H9 (cell line): Measurements from ENCODE around the gene MMP23B. TPM values are rescaled to one million over a fixed set of nuclear protein-coding genes. Genes with fewer than 3 reads are reported as not detected.

Experiments used
- DNase-seq: peaks from one replicate; pipeline ENCODE4 v3.0.0-alpha.2; 2017
- H2AFZ ChIP-seq: one replicate; pipeline ENCODE4 v1.6.1; 2013; ENCODE audit warnings: mild to moderate bottlenecking, low read length, control low read depth, moderate library complexity
- H2AK5ac ChIP-seq: 2 replicates; pipeline ENCODE4 v1.6.1; 2013; ENCODE audit warnings: low read length, control low read depth, mixed read lengths; ENCODE audit not compliant: insufficient read length
- H2BK120ac ChIP-seq: one replicate; pipeline ENCODE4 v1.6.1; 2013; ENCODE audit warnings: low read depth, mild to moderate bottlenecking, low read length, control low read depth, inconsistent platforms; ENCODE audit not compliant: poor library complexity, severe bottlenecking
- H2BK12ac ChIP-seq: 2 replicates; pipeline ENCODE4 v1.6.1; 2013; ENCODE audit warnings: low read length, control low read depth, mixed read lengths, low read depth; ENCODE audit not compliant: insufficient read length
- H2BK15ac ChIP-seq: 2 replicates; pipeline ENCODE4 v1.6.1; 2013; ENCODE audit warnings: low read depth, low read length, control low read depth
- H2BK20ac ChIP-seq: one replicate; pipeline ENCODE4 v1.6.1; 2013; ENCODE audit warnings: low read depth, mild to moderate bottlenecking, low read length, control low read depth, inconsistent platforms; ENCODE audit not compliant: poor library complexity, severe bottlenecking
- H2BK5ac ChIP-seq: 2 replicates; pipeline ENCODE4 v1.6.1; 2013; ENCODE audit warnings: low read length, control low read depth, mixed read lengths; ENCODE audit not compliant: insufficient read length
- H3K14ac ChIP-seq: 2 replicates; pipeline ENCODE4 v1.6.1; 2013; ENCODE audit warnings: low read length, control low read depth; ENCODE audit not compliant: insufficient read depth
- H3K18ac ChIP-seq: 2 replicates; pipeline ENCODE4 v1.6.1; 2013; ENCODE audit warnings: low read depth, mild to moderate bottlenecking, mixed read lengths, low read length, control low read depth; ENCODE audit not compliant: insufficient read length
- H3K23ac ChIP-seq: 2 replicates; pipeline ENCODE4 v1.6.1; 2013; ENCODE audit warnings: low read length, control low read depth, mixed read lengths, low read depth; ENCODE audit not compliant: insufficient read length
- H3K23me2 ChIP-seq: 2 replicates; pipeline ENCODE4 v1.6.1; 2013; ENCODE audit warnings: low read depth, mild to moderate bottlenecking, mixed read lengths, low read length, control low read depth; ENCODE audit not compliant: insufficient read length, poor library complexity, severe bottlenecking
- H3K27ac ChIP-seq: 2 replicates; pipeline ENCODE4 v1.5.1; 2013; ENCODE audit warnings: low read length, control low read depth, mixed read lengths, low read depth; ENCODE audit not compliant: insufficient read length
- H3K27me3 ChIP-seq: 2 replicates; pipeline ENCODE4 v1.6.1; 2013; ENCODE audit warnings: low read length, control low read depth, inconsistent platforms; ENCODE audit not compliant: insufficient read depth
- H3K4ac ChIP-seq: 2 replicates; pipeline ENCODE4 v1.6.1; 2013; ENCODE audit warnings: low read depth, mild to moderate bottlenecking, control low read depth, inconsistent platforms, low read length, moderate library complexity
- H3K4me1 ChIP-seq: 2 replicates; pipeline ENCODE4 v1.6.1; 2013; ENCODE audit warnings: low read length, control low read depth, inconsistent platforms; ENCODE audit not compliant: insufficient read depth
- H3K4me2 ChIP-seq: 2 replicates; pipeline ENCODE4 v1.6.1; 2013; ENCODE audit warnings: low read length, control low read depth, mixed read lengths; ENCODE audit not compliant: insufficient read length, insufficient read depth
- H3K56ac ChIP-seq: 2 replicates; pipeline ENCODE4 v1.6.1; 2013; ENCODE audit warnings: low read depth, mild to moderate bottlenecking, mixed read lengths, low read length, control low read depth; ENCODE audit not compliant: insufficient read length
- H3K79me1 ChIP-seq: 2 replicates; pipeline ENCODE4 v1.6.1; 2013; ENCODE audit warnings: low read depth, mild to moderate bottlenecking, moderate library complexity, low read length, control low read depth, inconsistent platforms; ENCODE audit not compliant: insufficient read depth, poor library complexity, severe bottlenecking
- H3K79me2 ChIP-seq: 2 replicates; pipeline ENCODE4 v1.6.1; 2013; ENCODE audit warnings: low read length, control low read depth, inconsistent platforms; ENCODE audit not compliant: insufficient read depth
- H3K9ac ChIP-seq: 2 replicates; pipeline ENCODE4 v1.6.1; 2013; ENCODE audit warnings: low read length, control low read depth, mixed read lengths; ENCODE audit not compliant: insufficient read length; ENCODE audit errors: extremely low read depth
- H3K9me3 ChIP-seq: one replicate; pipeline ENCODE4 v1.6.1; 2013; ENCODE audit warnings: low read depth, low read length, inconsistent platforms; ENCODE audit not compliant: control insufficient read depth
- H3T11ph ChIP-seq: one replicate; pipeline ENCODE4 v1.6.1; 2013; ENCODE audit warnings: mild to moderate bottlenecking, low read length, control low read depth, inconsistent platforms
- H4K20me1 ChIP-seq: one replicate; pipeline ENCODE4 v1.6.1; 2013; ENCODE audit not compliant: control insufficient read depth, insufficient read length, insufficient read depth
- H4K5ac ChIP-seq: 2 replicates; pipeline ENCODE4 v1.6.1; 2013; ENCODE audit warnings: low read depth, mild to moderate bottlenecking, mixed read lengths, low read length, control low read depth; ENCODE audit not compliant: insufficient read length
- H4K8ac ChIP-seq: replicated peaks from 2 replicates; pipeline ENCODE4 v1.6.1; 2013; ENCODE audit warnings: low read length, control low read depth, mixed read lengths, low read depth; ENCODE audit not compliant: insufficient read length
- H4K91ac ChIP-seq: 2 replicates; pipeline ENCODE4 v1.6.1; 2013; ENCODE audit warnings: low read depth, mild to moderate bottlenecking, moderate library complexity, mixed read lengths, low read length, control low read depth; ENCODE audit not compliant: insufficient read length
- H3K27ac Mint-ChIP-seq, 3 experiments: 2 replicates in 2 of 3; 3 replicates in 1 of 3; pipeline ENCODE4 v1.8.0; 2020 to 2021; ENCODE audit warnings: mixed read lengths in 3 of 3, mild to moderate bottlenecking in 1 of 3, moderate library complexity in 1 of 3
- H3K27me3 Mint-ChIP-seq: 2 replicates; pipeline ENCODE4 v1.8.0; 2021; ENCODE audit warnings: low read depth, mild to moderate bottlenecking, moderate library complexity, mixed read lengths
- H3K36me3 Mint-ChIP-seq, 3 experiments: 2 replicates in 2 of 3; 3 replicates in 1 of 3; pipeline ENCODE4 v1.8.0; 2020 to 2021; ENCODE audit warnings: low read depth in 3 of 3, mixed read lengths in 3 of 3; ENCODE audit not compliant: insufficient read depth in 1 of 3
- H3K4me1 Mint-ChIP-seq, 2 experiments: 2 replicates each; pipeline ENCODE4 v1.8.0; 2020; ENCODE audit warnings: mixed read lengths in 2 of 2
- H3K4me3 Mint-ChIP-seq, 2 experiments: 2 replicates in 1 of 2; 3 replicates in 1 of 2; pipeline ENCODE4 v1.8.0; 2020 to 2021; ENCODE audit warnings: mild to moderate bottlenecking in 2 of 2, mixed read lengths in 2 of 2, moderate library complexity in 1 of 2
- H3K9me3 Mint-ChIP-seq, 2 experiments: 2 replicates in 1 of 2; 3 replicates in 1 of 2; pipeline ENCODE4 v1.8.0; 2020; ENCODE audit warnings: mild to moderate bottlenecking in 2 of 2, mixed read lengths in 2 of 2, moderate library complexity in 1 of 2
- CTCF ChIP-seq: fragments of 200-600 bp; sonication (generic); conservative IDR thresholded peaks from 3 replicates; pipeline ENCODE4 v1.8.0; 2021; ENCODE audit warnings: antibody characterized with exemption, mild to moderate bottlenecking
- WGBS: extraction: QIAGEN DNeasy Blood & Tissue Kit; methylation state at CpG from one replicate; pipeline ENCODE4 v1.1.7; 2013; ENCODE audit warnings: missing lambda C conversion rate, low lambda C conversion rate, mixed read lengths; ENCODE audit not compliant: insufficient read length; ENCODE audit errors: extremely low coverage; 5-methylcytosine and 5-hydroxymethylcytosine counted together
- total RNA-seq: library from RNA; stranded (reverse); gene quantifications from 2 replicates; pipeline ENCODE4 v1.2.1, GENCODE V29; 2021

The MMP23B gene
- total RNA-seq, 1 experiment from 2014 or later = 12.5 TPM

GRCh38 chr1:1614954-1615255 lies 17.1 kb upstream of the MMP23B start:
- H3K27ac Mint-ChIP-seq = peak overlapping the region; percentile 22 to 93 (median 72); a peak in 2 of 7 replicates
- H2AFZ ChIP-seq = no peak overlapping the region

More at GRCh38 chr1:1614954-1615255, 17.1 kb upstream of the MMP23B start:
- peak overlapping the region; percentile 86 to 89 for H3K4me3 Mint-ChIP-seq
- H3K23me2 ChIP-seq = peaks cover 15% of the 10 kb centered on the region
- no peak for DNase-seq
- H2BK20ac ChIP-seq = no peak overlapping the region
- no peak overlapping the region for H3T11ph ChIP-seq
- H3K9me3 Mint-ChIP-seq = no peaks in the 10 kb centered on the region; a peak in 1 of 5 replicates
- peaks cover 16 to 19% of the 10 kb centered on the region in 2 experiments for H3K4me1 Mint-ChIP-seq
- no peak overlapping the region for H3K18ac ChIP-seq
- H2BK5ac ChIP-seq = no peak overlapping the region
- peaks cover 0 to 15% (median 6%) of the 10 kb centered on the region in 3 experiments; a peak in 5 of 7 replicates for H3K36me3 Mint-ChIP-seq
- H3K4me2 ChIP-seq = peak overlapping the region; percentile 62
- H3K79me2 ChIP-seq = no peaks in the 10 kb centered on the region
- no peak for TF ChIP-seq CTCF
- no peaks in the 10 kb centered on the region for H3K27me3 ChIP-seq
- peaks cover 5% of the 10 kb centered on the region; the same call in 1 of the 2 replicates for H3K4me1 ChIP-seq
- H4K8ac ChIP-seq = no peak overlapping the region
- H3K9me3 ChIP-seq = no peaks in the 10 kb centered on the region
- H2AK5ac ChIP-seq = no peak overlapping the region
- H3K27me3 Mint-ChIP-seq = no peaks in the 10 kb centered on the region
- H2BK15ac ChIP-seq = no peak overlapping the region
- H3K27ac ChIP-seq = no peak overlapping the region
- no peak overlapping the region for H3K23ac ChIP-seq
- no peak overlapping the region for H3K14ac ChIP-seq
- H2BK12ac ChIP-seq = no peak overlapping the region
- no peaks in the 10 kb centered on the region for H3K79me1 ChIP-seq
- H3K4ac ChIP-seq = no peak overlapping the region
- no peak overlapping the region for H3K56ac ChIP-seq
- H3K9ac ChIP-seq = peak overlapping the region; percentile 30
- no peaks in the 10 kb centered on the region for H4K20me1 ChIP-seq
- WGBS = no CpG with 5 or more reads among the region's 23 CpGs
- no peak overlapping the region for H2BK120ac ChIP-seq
- no peak overlapping the region for H4K91ac ChIP-seq
- no peak overlapping the region for H4K5ac ChIP-seq
